A549 (cell line): ENCODE measurements around the gene DENND6B. TPM values are rescaled to one million over a fixed set of nuclear protein-coding genes. Genes with fewer than 3 reads are reported as not detected.

Source experiments
- ATAC-seq, 2 experiments: fragments of 200-7000 bp in 1 of 2; fragments of >200 bp in 1 of 2; cut with Nextera tagmentation in 1 of 2; cut with Tn5 transposase in 1 of 2; 3 replicates each; pipeline versions ENCODE4 v1.8.0 to v1.9.1; 2018 to 2020; ENCODE audit warnings: mild to moderate bottlenecking in 1 of 2, moderate library complexity in 1 of 2
- CTCF ChIA-PET: fragments of 300-600 bp; sonication (Branson Sonifier 250); formaldehyde crosslinking; extraction: SDS; loops from one replicate; lab custom pipeline; 2021; ENCODE audit warnings: antibody characterized with exemption, inconsistent platforms; lab: Yijun Ruan, JAX
- POLR2A ChIA-PET: fragments of 350-600 bp; formaldehyde crosslinking; extraction: SDS; loops from one replicate; lab custom pipeline; 2021; ENCODE audit warnings: antibody characterized with exemption, inconsistent platforms; lab: Yijun Ruan, JAX
- DNase-seq, 2 experiments: peaks; one replicate each; pipeline versions ENCODE4 v3.0.0 to v3.0.0-alpha.2; 2011 to 2016; ENCODE audit warnings: low read depth in 1 of 2, low spot score in 1 of 2
- FAIRE-seq: peaks from 2 replicates; lab custom pipeline; 2011; peaks lifted over from hg19 to GRCh38; lab: Jason Lieb, UNC
- H3K27ac ChIP-seq, 2 experiments: fragments of >200 bp; sonication (Bioruptor Twin); formaldehyde crosslinking; 3 replicates each; pipeline ENCODE4 v1.5.1; 2016 to 2017
- H3K4me1 ChIP-seq: fragments of >200 bp; sonication (Bioruptor Twin); formaldehyde crosslinking; 3 replicates; pipeline ENCODE4 v1.6.1; 2016
- H3K4me2 ChIP-seq: fragments of >200 bp; sonication (Bioruptor Twin); formaldehyde crosslinking; 3 replicates; pipeline ENCODE4 v1.6.1; 2016
- H3K4me3 ChIP-seq: fragments of >200 bp; sonication (Bioruptor Twin); formaldehyde crosslinking; 3 replicates; pipeline ENCODE4 v1.5.1; 2016
- H3K9me3 ChIP-seq: fragments of >200 bp; sonication (Bioruptor Twin); formaldehyde crosslinking; 3 replicates; pipeline ENCODE4 v1.6.1; 2016
- BHLHE40 ChIP-seq: IDR thresholded peaks from 2 replicates; pipeline ENCODE4 v1.6.1; 2012; ENCODE audit warnings: low read depth, low read length, inconsistent platforms
- EHF ChIP-seq: fragments of 250-450 bp; sonication (Bioruptor Pico); IDR thresholded peaks from 2 replicates; pipeline ENCODE4 v1.5.0; 2020; ENCODE audit warnings: mild to moderate bottlenecking
- EHMT2 ChIP-seq: fragments of 200-600 bp; sonication (generic); IDR thresholded peaks from 2 replicates; pipeline ENCODE4 v1.6.1; 2016; ENCODE audit warnings: antibody characterized with exemption, low read depth, mild to moderate bottlenecking, moderate library complexity
- FOSL2 ChIP-seq, 2 experiments: fragments of 450-650 bp in 1 of 2; fragments of >200 bp in 1 of 2; sonication (Bioruptor Twin) in 1 of 2; formaldehyde crosslinking; IDR thresholded peaks; 2 replicates each; pipeline versions ENCODE4 v1.5.0 to v1.6.1; 2016 to 2020; ENCODE audit warnings: mild to moderate bottlenecking in 1 of 2, moderate library complexity in 1 of 2
- FOXS1 ChIP-seq: fragments of 250-450 bp; sonication (Bioruptor Pico); IDR thresholded peaks from 2 replicates; pipeline ENCODE4 v1.5.0; 2020; ENCODE audit warnings: mild to moderate bottlenecking, moderate library complexity
- GATA3 ChIP-seq: IDR thresholded peaks from 2 replicates; pipeline ENCODE4 v1.6.1; 2012; ENCODE audit warnings: borderline replicate concordance
- HOXA7 ChIP-seq: fragments of 250-450 bp; sonication (Bioruptor Pico); IDR thresholded peaks from 2 replicates; pipeline ENCODE4 v1.5.0; 2020; ENCODE audit warnings: mild to moderate bottlenecking, moderate library complexity
- JUNB ChIP-seq: fragments of >200 bp; sonication (Bioruptor Twin); formaldehyde crosslinking; IDR thresholded peaks from 2 replicates; pipeline ENCODE4 v1.6.1; 2016
- MAZ ChIP-seq: fragments of 150-350 bp; IDR thresholded peaks from 2 replicates; pipeline ENCODE4 v1.6.1; 2014; ENCODE audit warnings: antibody characterized with exemption, low read depth, low read length, borderline replicate concordance
- POLR2A ChIP-seq: IDR thresholded peaks from 2 replicates; pipeline ENCODE4 v1.6.1; 2012; ENCODE audit warnings: mild to moderate bottlenecking, low read length
- RAD21 ChIP-seq, 2 experiments: fragments of >200 bp in 1 of 2; sonication (Bioruptor Twin) in 1 of 2; formaldehyde crosslinking in 1 of 2; IDR thresholded peaks in 1 of 2; conservative IDR thresholded peaks in 1 of 2; 2 replicates in 1 of 2; 3 replicates in 1 of 2; pipeline ENCODE4 v1.6.1; 2012 to 2018; ENCODE audit warnings: inconsistent platforms in 1 of 2
- RARB ChIP-seq: fragments of 250-450 bp; sonication (Bioruptor Pico); IDR thresholded peaks from 2 replicates; pipeline ENCODE4 v1.8.0; 2021; ENCODE audit warnings: mild to moderate bottlenecking, moderate library complexity
- RCOR1 ChIP-seq: fragments of 150-350 bp; IDR thresholded peaks from 2 replicates; pipeline ENCODE4 v1.6.1; 2014; ENCODE audit warnings: antibody characterized with exemption, low read length, low read depth
- RNF2 ChIP-seq: fragments of 200-600 bp; sonication (generic); IDR thresholded peaks from 2 replicates; pipeline ENCODE4 v1.6.1; 2016; ENCODE audit warnings: low read depth, mild to moderate bottlenecking, antibody characterized with exemption, moderate library complexity, borderline replicate concordance
- WGBS: methylation state at CpG from one replicate; pipeline ENCODE4 v1.1.6; 2017; ENCODE audit errors: missing lambda C conversion rate; 5-methylcytosine and 5-hydroxymethylcytosine counted together
- polyA plus RNA-seq, 4 experiments: library from polyadenylated mRNA; depleted of rRNA in 3 of 4; stranded (reverse); fragments of >200 nt; fragmentation: RNase III in 1 of 4; extraction: RNeasy Plus Mini Kit Qiagen cat#74134 plus additional on column Dnase treatment in 1 of 4; gene quantifications; 2 replicates in 3 of 4; 3 replicates in 1 of 4; pipeline ENCODE4 v1.2.3, GENCODE V29; 2011 to 2017
- TF ChIP-seq, protein P1 (sequence below): fragments of >200 bp; sonication (Bioruptor Twin); formaldehyde crosslinking; IDR thresholded peaks from 2 replicates; pipeline ENCODE4 v1.6.1; 2016
- TF ChIP-seq, protein P2 (sequence below): IDR thresholded peaks from 2 replicates; pipeline ENCODE4 v1.6.1; 2012; ENCODE audit warnings: low read depth, borderline replicate concordance
- TF ChIP-seq, protein P3 (sequence below): fragments of >200 bp; sonication (Bioruptor Twin); formaldehyde crosslinking; IDR thresholded peaks from 3 replicates; pipeline ENCODE4 v1.5.1; 2016
- TF ChIP-seq, protein P4 (sequence below): fragments of 250-450 bp; sonication (Bioruptor Pico); IDR thresholded peaks from 2 replicates; pipeline ENCODE4 v1.5.0; 2021; ENCODE audit warnings: mild to moderate bottlenecking, moderate library complexity, borderline replicate concordance
- TF ChIP-seq, protein P5 (sequence below): fragments of 200-600 bp; sonication (generic); IDR thresholded peaks from 2 replicates; pipeline ENCODE4 v1.6.1; 2016; ENCODE audit warnings: antibody characterized with exemption, mild to moderate bottlenecking, moderate library complexity

The DENND6B gene
- polyA plus RNA-seq, 2 of the 4 experiments (the other 2 are of a cell fraction), result 1.6 to 1.9 TPM

DNA sequence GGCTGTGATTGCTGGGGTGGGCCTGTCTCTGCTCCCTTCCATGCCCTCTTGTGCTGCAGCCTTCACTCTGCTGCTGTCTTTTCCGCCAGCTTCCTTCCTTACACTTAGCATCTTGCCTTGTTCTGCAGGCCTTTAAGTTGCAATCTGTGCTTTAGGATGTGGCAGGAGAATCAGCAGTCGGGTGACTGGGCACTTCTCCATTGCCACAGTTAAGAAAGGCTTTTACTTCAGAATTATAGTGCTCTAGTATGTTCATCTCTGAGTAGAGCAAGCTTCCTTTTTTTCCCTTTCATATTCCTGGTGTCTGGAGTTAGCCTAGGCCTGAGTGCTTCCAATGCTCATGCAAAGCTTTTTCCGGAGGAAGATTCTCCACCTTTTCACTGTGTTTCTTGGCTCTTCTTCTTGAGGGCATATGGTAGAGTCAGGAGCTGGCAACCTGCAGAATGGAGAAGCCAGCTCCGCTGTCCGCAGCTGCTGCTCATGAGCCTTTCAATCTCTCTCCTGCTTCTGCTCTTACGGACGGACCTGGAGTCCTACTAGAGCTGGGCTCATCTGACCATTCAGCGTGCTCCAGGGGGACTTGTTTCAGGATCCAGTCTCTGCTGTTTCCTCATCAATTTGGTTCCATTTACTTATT is 36.5 kb upstream of the DENND6B start:
- 93% methylated on average over 8 of the region's 8 CpGs for WGBS
- DNase-seq (no peak), FAIRE-seq (no peak), ATAC-seq (no peak)
- no peaks in the 10 kb centered on the region for H3K4me1 ChIP-seq
- H3K4me3 ChIP-seq, result no peak overlapping the region
- no peaks in the 10 kb centered on the region for H3K9me3 ChIP-seq
- no peak overlapping the region for H3K27ac ChIP-seq
- ChIA-PET POLR2A (no interaction called here), CTCF (interaction anchor here (0.6 to 1.1 kb wide), 2 partner anchors 22 to 257 kb away, joined by 3 read pairs; no protein-coding TSS in a partner anchor)
- TF ChIP-seq EHF (CRISPR knock-in tag) (no peak), BHLHE40 (no peak), POLR2A (no peak), GATA3 (no peak), RNF2 (no peak)
- TF ChIP-seq, protein P1, sequence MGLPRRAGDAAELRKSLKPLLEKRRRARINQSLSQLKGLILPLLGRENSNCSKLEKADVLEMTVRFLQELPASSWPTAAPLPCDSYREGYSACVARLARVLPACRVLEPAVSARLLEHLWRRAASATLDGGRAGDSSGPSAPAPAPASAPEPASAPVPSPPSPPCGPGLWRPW, result no peak
- TF ChIP-seq, protein P2, sequence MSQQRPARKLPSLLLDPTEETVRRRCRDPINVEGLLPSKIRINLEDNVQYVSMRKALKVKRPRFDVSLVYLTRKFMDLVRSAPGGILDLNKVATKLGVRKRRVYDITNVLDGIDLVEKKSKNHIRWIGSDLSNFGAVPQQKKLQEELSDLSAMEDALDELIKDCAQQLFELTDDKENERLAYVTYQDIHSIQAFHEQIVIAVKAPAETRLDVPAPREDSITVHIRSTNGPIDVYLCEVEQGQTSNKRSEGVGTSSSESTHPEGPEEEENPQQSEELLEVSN, result no peak
- H3K4me2 ChIP-seq, result no peak overlapping the region

DNA sequence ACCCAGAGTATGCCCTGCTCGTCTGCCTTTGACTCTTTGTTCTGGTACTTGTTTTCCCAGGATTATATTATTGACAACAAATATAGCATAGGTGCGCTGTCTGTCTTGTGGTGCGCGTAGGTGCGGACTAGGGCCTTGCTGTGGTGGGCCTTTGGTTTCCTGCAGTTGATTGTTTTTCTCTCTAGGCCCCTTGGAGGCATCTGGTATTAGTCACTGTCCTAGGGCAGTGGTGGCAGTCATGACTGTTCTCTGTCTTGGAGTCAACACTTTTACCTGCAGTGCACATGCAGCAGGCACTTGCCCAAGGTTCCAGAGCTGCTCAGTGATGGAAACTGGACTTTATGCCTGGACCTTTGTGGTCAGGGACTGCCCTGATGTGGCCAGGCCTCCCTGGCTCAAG is 34.9 kb upstream of the DENND6B start:
- Histone ChIP-seq H3K9me3 (no peaks in the 10 kb centered on the region), H3K4me3 (no peak overlapping the region), H3K27ac (no peak overlapping the region), H3K4me2 (no peak overlapping the region), H3K4me1 (no peaks in the 10 kb centered on the region)
- FAIRE-seq (no peak), ATAC-seq (no peak), DNase-seq (no peak)
- 94% methylated on average over 5 of the region's 5 CpGs for WGBS
- POLR2A ChIA-PET, result no interaction called here
- no peak for TF ChIP-seq GATA3
- TF ChIP-seq, protein P3, sequence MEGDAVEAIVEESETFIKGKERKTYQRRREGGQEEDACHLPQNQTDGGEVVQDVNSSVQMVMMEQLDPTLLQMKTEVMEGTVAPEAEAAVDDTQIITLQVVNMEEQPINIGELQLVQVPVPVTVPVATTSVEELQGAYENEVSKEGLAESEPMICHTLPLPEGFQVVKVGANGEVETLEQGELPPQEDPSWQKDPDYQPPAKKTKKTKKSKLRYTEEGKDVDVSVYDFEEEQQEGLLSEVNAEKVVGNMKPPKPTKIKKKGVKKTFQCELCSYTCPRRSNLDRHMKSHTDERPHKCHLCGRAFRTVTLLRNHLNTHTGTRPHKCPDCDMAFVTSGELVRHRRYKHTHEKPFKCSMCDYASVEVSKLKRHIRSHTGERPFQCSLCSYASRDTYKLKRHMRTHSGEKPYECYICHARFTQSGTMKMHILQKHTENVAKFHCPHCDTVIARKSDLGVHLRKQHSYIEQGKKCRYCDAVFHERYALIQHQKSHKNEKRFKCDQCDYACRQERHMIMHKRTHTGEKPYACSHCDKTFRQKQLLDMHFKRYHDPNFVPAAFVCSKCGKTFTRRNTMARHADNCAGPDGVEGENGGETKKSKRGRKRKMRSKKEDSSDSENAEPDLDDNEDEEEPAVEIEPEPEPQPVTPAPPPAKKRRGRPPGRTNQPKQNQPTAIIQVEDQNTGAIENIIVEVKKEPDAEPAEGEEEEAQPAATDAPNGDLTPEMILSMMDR, result no peak
- no peak for TF ChIP-seq EHMT2
- TF ChIP-seq, protein P4, sequence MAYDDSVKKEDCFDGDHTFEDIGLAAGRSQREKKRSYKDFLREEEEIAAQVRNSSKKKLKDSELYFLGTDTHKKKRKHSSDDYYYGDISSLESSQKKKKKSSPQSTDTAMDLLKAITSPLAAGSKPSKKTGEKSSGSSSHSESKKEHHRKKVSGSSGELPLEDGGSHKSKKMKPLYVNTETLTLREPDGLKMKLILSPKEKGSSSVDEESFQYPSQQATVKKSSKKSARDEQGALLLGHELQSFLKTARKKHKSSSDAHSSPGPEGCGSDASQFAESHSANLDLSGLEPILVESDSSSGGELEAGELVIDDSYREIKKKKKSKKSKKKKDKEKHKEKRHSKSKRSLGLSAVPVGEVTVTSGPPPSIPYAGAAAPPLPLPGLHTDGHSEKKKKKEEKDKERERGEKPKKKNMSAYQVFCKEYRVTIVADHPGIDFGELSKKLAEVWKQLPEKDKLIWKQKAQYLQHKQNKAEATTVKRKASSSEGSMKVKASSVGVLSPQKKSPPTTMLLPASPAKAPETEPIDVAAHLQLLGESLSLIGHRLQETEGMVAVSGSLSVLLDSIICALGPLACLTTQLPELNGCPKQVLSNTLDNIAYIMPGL (CRISPR knock-in tag), result no peak
- no peak for TF ChIP-seq RCOR1
- TF ChIP-seq FOXS1 (CRISPR knock-in tag), result no peak
- CTCF ChIA-PET, result interaction anchor here (1.3 kb wide), 2 partner anchors 35 to 109 kb away, joined by 3 to 4 read pairs; partner anchors contain the start of gene DENND6B

DNA sequence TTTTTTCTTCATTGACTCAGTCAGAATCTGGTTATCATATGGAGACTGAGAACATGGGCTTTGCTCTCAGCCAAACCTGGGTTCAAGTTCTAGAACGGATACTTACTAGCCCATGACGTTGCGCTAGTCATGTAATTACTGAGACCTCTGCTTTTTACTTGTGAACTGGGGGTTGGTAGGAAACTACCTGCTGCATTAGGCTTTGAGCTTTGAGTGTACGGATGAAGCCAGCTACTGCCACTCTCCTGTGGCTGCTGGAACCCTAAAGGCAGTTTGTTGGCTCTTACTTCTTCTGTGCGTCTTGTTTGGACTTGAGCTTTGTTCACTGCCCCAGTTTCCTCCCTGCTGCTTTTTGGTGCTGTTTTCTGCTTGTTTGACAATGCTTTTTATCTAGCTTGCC is 34.4 kb upstream of the DENND6B start:
- Histone ChIP-seq H3K4me1 (no peaks in the 10 kb centered on the region), H3K4me3 (no peak overlapping the region), H3K9me3 (no peaks in the 10 kb centered on the region), H3K4me2 (no peak overlapping the region), H3K27ac (no peak overlapping the region)
- no peak for FAIRE-seq
- WGBS, result 96% methylated on average over 5 of the region's 5 CpGs
- ChIA-PET POLR2A (no interaction called here), CTCF (interaction anchor here (0.8 to 1.3 kb wide), 3 partner anchors 34 to 259 kb away, joined by 3 to 4 read pairs (median 3); partner anchors contain the start of gene DENND6B)
- ATAC-seq, result no peak
- TF ChIP-seq RCOR1, result no peak
- no peak for TF ChIP-seq MAZ
- no peak for TF ChIP-seq EHMT2
- TF ChIP-seq FOXS1 (CRISPR knock-in tag), result no peak
- TF ChIP-seq, protein P5, sequence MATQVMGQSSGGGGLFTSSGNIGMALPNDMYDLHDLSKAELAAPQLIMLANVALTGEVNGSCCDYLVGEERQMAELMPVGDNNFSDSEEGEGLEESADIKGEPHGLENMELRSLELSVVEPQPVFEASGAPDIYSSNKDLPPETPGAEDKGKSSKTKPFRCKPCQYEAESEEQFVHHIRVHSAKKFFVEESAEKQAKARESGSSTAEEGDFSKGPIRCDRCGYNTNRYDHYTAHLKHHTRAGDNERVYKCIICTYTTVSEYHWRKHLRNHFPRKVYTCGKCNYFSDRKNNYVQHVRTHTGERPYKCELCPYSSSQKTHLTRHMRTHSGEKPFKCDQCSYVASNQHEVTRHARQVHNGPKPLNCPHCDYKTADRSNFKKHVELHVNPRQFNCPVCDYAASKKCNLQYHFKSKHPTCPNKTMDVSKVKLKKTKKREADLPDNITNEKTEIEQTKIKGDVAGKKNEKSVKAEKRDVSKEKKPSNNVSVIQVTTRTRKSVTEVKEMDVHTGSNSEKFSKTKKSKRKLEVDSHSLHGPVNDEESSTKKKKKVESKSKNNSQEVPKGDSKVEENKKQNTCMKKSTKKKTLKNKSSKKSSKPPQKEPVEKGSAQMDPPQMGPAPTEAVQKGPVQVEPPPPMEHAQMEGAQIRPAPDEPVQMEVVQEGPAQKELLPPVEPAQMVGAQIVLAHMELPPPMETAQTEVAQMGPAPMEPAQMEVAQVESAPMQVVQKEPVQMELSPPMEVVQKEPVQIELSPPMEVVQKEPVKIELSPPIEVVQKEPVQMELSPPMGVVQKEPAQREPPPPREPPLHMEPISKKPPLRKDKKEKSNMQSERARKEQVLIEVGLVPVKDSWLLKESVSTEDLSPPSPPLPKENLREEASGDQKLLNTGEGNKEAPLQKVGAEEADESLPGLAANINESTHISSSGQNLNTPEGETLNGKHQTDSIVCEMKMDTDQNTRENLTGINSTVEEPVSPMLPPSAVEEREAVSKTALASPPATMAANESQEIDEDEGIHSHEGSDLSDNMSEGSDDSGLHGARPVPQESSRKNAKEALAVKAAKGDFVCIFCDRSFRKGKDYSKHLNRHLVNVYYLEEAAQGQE, result no peak
- no peak for TF ChIP-seq GATA3
- TF ChIP-seq RAD21 (conservative IDR thresholded peaks at IDR 0.05 in 1 of 2, IDR thresholded peaks at IDR 0.05 in 1 of 2), result no peak
- TF ChIP-seq HOXA7 (CRISPR knock-in tag), result no peak
- TF ChIP-seq FOSL2 (IDR thresholded peaks at IDR 0.05), result no peak
- TF ChIP-seq FOSL2 (CRISPR knock-in tag; IDR thresholded peaks at IDR 0.05), result no peak
- TF ChIP-seq RARB, result no peak
- TF ChIP-seq JUNB, result no peak
- DNase-seq, result no peak
